ENCODE results near the gene PLEKHG4B.

Gene PLEKHG4B

DNA sequence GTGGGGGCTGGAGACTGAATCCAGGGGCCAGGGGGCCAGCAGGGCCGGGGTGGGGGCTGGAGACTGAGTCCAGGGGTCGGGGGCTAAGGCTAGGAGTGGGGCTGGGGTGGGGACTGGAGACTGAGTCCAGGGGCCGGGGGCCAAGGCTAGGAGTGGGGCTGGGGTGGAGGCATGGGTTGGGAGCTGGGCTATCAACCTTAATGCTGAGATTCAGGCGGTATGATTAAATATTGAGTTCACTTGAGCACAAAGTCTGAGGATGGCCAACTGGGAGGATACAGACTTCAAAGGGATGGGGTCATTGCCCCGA lies 82.3 kb downstream of the PLEKHG4B start:
- no peak for DNase-seq

GRCh38 chr5:174876-175465 lies 83.0 kb downstream of the PLEKHG4B start:
- no peak for DNase-seq

- DNase-seq = no peak
Observed at GRCh38 chr5:176296-176823, 84.4 kb downstream of the PLEKHG4B start.

DNA sequence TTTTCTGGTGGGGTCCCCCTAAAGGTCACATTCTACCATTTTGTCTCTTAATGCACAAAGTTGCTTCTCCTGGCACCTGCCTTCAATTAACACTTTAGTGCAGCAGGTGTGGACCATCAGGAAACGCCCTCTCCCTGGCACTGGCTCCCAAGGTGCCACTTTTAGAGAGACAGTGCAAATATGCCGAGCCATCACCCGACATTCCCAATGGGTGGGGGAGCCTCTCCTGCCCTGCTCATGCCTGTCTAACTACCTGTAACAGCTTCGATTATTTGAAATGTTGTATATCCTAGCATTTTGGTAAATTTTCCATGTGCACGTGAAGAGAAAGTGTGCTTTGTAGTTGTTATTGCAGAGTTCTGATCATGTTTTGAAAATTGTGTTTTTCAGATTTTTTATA lies 86.1 kb downstream of the PLEKHG4B start:
- no peak for DNase-seq

- DNase-seq = no peak
Observed at GRCh38 chr5:179401-179800, 87.4 kb downstream of the PLEKHG4B start.

DNA sequence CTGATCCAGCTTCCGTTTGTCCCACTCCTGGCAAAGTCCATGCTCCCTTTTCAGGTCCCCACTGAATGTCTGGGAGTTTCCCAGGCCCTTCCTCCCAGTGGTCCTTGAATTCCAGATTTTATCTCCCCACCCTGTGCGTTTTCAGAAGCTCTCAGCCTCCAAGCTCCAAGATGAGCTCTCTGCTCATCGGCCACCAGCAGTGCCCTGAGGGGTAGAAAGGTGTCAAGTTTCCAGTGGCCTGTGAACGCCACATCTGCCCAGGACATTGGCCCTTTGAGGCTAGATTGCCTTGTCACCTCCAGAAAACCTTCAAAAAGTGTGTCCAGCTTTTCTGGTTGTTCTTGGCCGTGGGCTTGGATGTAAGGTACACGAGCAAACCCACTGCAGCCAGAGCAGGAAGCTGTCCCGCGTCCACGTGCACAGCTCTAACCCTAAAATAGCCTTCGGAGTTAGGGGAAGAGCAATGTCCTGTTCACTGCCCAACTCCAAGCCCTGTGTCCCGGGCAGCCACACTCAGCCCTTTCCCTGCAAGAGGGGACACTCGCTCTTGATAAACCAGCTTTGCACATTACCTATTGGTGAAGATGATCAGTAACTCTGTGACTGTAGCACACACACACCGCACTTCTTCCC lies 88.4 kb downstream of the PLEKHG4B start:
- no peak for DNase-seq

DNA sequence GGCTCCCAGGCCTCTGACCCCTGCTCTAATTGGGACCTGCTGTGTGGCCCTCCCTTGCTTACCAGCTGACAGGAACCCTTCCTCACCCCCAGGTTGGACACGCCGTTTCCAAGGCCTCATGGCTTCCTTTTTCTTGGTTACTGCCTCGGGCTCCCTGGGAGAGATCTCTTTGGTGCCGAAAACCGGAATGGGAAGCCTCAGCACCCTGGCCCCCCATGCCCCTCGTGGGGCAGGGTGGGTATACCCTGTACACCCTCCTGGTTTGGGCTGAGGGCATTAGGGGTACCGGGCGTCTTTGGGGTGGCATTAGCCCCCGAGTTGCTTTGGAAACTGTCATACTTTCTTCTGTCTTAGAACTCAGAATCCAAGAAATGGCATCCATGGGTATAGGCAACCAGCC lies 89.2 kb downstream of the PLEKHG4B start:
- no peak for DNase-seq

- DNase-seq = no peak
Observed at GRCh38 chr5:181566-181965, 89.6 kb downstream of the PLEKHG4B start.

DNA sequence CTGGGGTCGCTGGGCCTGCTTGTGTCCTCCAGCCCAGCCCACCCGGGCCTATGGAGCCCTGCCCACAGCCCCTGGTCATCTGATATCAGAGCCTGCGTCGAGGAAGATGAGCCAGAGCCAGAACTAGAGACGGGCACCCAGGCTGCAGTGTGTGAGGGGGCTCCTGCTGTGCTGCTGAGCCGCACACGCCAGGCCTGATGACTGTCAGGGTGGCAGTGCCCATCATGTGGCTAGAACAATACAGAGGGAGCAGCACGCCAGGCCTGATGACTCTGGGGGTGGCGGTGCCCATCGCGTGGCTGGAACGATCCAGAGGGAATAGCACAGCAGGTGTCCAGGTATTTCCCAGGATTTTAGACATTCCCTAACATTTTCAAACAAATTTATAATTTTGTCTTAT lies 90.2 kb downstream of the PLEKHG4B start:
- DNase-seq = no peak

GRCh38 chr5:184471-184870 lies 92.5 kb downstream of the PLEKHG4B start:
- no peak for DNase-seq

GRCh38 chr5:185095-186070 lies 93.4 kb downstream of the PLEKHG4B start:
- no peak for DNase-seq

- DNase-seq = no peak
Observed at GRCh38 chr5:186091-187041, 94.4 kb downstream of the PLEKHG4B start.

DNA sequence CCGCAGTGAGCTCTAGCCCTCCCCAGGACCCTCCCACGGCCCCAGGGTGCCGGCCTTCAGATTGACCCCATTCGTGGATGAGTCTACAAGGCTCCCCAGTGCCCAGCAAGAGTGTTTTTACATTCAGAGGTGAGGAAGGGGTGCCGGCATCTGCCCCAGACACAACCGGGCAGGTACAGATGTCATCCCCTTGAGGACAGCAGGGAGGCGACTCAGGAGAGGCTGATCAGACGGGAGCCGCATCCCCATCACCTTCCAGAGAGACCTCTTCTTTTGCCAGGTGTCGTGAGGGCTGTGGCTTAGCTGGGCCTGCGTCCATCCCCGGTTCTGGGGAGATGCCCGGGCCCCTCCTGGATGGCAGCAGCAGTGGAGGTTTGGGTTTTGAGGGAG lies 95.1 kb downstream of the PLEKHG4B start:
- DNase-seq = no peak

- DNase-seq = no peak
Observed at GRCh38 chr5:187617-188451, 95.9 kb downstream of the PLEKHG4B start.

DNA sequence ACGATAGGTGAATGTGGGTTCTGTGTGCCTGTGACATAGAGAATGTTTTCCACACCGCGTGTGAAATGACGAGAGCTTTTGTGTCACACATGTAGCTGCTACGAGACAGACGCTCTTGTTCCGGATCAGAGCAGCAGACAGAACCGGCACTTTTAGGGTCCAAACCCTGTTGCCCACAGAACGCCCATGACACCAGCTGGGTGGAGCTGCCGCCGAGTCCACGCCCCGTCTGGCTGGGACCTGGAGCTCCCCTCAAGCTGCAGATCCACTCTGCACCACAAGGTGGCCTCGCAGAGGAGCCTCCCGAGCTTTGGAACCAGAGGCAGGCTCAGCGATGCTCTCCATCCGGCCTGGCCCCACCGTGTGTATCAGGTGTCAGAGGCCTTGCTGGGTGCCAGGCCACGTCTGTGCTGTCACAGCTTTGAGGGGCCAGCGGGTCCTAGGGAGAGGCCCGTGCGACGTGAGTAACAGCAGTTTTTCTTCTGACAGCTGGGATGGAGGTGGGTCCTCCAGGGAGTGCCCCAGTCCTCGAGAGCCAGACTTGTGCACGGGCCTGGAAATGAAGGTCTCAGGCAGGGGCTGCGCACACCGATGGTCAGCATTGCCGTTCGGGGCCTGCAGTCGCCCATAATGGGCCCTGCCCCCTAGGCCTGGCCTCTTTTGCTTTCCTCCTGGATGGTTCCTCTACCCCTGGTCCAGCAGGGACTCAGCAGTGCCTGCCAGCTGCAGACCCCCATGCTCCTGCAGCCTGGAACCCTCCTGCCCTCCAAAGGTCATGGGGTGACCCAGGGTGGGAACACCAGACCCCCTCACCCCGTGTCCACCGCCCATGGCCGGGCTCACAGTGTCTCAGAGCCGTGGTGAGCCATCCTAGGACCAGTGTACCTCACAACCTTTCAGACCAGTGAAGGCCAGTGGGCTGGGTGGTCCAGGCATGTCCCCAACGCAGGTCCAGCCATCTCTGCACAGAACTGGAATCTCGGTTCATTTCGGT lies 96.8 kb downstream of the PLEKHG4B start:
- DNase-seq = peak; percentile 82

- no peak for DNase-seq
Observed at GRCh38 chr5:189486-189885, 97.5 kb downstream of the PLEKHG4B start.

DNA sequence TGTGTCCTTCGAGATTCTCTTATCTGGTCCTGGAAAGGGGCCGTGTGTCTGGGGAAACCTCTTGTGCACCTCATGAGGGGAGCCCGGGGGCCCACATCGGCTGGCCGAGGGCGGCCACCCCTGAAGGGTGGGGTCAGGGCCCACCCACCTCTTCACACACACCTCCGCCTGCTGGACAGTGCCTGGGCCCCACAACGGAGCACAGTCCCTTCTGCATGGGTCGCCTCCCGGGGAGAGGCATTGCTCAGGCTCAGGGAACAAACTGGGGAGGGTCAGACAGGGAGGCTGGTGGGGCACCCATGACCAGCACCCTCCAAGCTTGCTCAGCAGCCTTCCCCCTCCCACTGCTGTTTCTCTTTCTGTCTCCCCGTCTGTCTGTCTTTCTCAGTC lies 98.0 kb downstream of the PLEKHG4B start:
- no peak for DNase-seq

GRCh38 chr5:190366-191035 lies 98.5 kb downstream of the PLEKHG4B start:
- DNase-seq = no peak

DNA sequence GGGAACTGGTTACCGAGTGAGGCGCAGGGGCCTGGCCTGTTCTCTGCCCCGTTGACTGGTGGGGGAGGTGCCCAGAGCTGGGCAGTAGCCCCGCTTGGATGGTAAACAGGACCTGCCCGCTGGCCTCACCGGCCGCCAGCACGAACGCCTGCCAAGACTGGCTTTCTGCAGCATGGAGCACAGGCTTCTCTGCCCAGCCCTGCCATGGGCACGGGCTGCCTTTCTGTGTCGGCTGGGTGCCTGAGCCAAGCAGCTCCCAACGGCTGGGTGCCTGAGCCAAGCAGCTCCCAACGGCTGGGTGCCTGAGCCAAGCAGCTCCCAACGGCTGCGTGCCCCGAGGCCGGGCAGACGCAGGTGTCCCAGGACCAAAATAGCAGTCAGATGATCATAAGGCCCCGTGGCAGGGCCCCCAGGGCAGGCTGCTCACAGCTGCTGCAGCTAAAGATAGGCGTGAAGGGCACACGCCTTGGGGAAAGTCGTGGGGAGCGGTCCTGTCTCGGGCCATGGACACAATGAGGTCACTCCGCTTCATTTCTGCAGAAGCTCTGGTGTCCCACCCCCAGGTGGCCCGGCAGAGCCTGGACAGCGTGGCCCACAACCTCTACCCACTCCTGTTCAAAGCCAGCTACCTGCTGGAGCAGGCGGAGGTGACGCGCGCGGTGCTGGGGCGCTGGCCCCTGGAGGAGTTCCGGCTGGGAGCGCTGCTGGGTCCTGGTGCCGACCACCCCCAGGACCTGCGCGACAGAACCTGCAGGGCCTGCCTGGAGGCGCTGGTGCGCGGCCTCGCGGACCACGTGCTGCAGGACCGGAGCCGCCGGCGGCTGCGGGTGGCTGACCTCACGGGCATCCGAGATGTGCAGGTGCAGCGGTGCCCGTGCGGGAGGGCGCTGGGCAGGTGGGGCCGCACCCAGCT lies 99.3 kb downstream of the PLEKHG4B start, which contains the start of gene LRRC14B:
LRRC14B (plus strand) TSS at position 460 of the 913 bp plus-strand sequence; CDS start at position 504, 44 bp downstream.
- DNase-seq = no peak

Measured in stimulated activated naive CD4-positive, alpha-beta T cell treated with Interleukin-2 at 50 U/mL for 16 hours (primary cell).